Pulmonary artery endothelial cell (primary cell): ENCODE results near the gene APCDD1. TPM values are rescaled to one million over a fixed set of nuclear protein-coding genes. Genes with fewer than 3 reads are reported as not detected.
"Not testable (repeated sequence)": the region's sequence is repeated elsewhere in the genome, so short reads cannot be mapped to it uniquely, and the experiment has no call there.

Experiments used
- DNase-seq: peaks from one replicate; pipeline ENCODE4 v3.0.0-alpha.2; 2011; ENCODE audit warnings: low read depth, low spot score
- total RNA-seq: library from RNA; depleted of rRNA; stranded (reverse); fragments of >200 nt; gene quantifications from 2 replicates; pipeline ENCODE4 v1.2.3, GENCODE V29; 2014

APCDD1 gene
- total RNA-seq, 1 donor from 2014 or later, result 0.20 TPM

DNA sequence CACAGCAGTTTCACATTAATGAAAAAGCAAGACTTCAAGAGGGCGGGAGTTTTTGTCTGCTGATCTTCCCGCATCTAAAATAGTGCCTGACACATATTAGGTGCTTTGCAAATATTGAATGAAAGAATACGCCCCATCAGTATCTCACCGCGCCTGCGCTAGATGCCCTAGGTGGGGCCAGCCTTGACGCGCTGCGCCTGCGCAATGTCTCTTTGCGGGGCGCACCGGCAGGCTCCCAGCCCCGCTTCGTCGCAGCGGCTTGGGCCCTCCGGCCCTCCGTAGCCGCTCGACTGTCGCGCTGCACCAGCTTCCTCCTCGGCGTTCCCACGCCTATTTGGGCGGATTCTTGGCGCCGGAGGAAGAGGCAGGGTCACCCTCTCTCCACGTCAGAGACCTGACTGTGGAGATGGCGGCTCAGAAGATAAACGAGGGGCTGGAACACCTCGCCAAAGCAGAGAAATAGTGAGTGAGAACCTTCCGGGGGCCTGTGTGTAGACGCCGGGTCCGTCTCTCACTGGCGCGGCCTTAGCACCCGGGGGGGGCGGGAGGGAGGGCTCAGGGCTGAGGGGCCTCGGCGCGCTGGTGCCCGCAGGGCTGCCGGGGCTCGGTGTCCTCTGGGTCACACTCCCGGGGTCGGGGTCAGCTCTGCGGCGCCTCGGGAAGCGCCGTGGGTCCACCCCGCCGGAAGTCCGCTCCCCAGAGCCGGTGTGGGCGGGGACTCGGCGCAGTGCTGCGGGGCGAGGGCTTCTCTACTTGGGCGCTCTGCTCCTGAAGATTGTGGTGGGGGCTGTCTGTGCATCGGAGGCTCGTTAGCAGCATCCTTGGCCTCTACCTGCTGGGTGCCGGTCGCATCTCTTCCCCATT lies 71.5 kb downstream of the APCDD1 start, which contains the start of gene NAPG:
TSS of gene NAPG (plus strand) at position 331 of the 864 bp plus-strand sequence. CDS start at position 407, 76 bp downstream.
- peak; percentile 82 for DNase-seq

DNA sequence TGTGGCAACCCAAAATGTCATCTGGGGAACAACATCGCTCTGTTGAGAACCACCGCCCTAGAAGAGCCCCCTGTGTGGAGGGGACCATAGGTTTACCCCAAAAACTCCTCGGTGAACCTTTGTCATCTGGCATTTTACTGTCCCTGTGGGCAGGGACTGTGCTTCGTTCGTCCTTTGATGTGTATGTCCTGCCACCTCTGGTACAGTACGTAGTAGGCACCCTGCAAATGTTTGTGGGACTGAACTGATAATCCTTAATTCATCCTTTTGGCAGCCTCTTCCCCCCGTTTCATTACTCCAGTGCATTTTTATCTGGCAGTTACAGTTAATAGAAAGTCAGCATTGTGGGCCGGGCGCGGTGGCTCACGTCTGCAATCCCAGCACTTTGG lies 72.1 kb downstream of the APCDD1 start:
- no peak for DNase-seq

DNA sequence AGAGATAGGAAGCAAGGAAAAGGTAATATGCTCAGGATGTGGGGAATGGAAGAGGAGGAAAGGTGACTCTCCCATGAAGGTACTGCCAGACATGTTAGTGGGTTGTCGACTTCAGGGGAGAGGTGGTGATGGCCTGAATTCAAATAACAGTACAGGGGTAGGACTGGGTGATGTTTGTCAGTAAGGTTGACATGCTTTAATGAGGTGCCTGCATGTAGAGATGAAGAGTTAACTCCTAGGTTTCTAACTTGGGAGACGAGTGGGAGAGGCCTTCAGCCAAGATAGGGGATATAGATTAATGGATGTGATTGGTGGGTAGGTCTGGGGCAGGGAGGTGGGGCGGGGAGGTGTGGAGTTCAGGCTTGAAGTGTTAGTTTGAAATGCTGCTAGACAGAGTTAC lies 74.0 kb downstream of the APCDD1 start:
- DNase-seq, result no peak

DNA sequence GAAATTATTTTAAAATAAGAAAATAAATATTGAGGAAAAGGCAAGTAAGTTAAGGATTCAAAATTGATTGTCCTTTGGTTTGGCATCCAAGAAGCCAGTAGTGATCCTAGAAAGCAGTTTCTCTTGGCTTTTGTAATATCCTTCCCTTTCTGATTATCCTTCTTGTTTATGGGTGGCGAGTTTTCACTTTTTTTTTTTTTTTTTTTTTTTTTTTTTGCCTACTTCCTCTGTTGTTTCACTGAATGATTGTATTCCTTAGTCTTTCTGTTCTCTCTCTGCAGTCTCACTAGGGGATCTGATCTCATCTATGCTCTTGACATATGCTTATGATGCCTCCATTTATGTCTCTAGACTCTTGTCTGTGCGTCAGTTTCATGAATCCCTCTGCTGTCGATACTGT lies 75.6 kb downstream of the APCDD1 start:
- no peak for DNase-seq

DNA sequence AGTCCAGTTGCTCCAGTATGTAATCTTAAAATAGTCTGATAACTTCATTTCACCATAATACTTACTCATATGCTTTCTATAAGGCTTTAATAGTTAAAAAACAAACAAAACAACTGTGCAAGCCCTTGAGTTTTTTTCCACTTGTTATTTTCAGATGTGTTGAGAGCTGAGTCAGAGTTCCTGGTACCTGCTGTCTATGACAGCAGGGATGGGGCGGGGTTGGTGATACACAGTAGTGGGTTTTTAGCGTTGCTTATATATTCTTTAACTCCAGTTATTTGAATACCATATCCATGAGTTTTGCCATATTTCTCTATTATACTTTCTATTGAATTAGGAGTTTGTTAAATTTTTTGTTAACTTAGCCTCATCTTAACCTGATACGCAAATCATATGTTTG lies 76.4 kb downstream of the APCDD1 start:
- DNase-seq, result no peak

DNA sequence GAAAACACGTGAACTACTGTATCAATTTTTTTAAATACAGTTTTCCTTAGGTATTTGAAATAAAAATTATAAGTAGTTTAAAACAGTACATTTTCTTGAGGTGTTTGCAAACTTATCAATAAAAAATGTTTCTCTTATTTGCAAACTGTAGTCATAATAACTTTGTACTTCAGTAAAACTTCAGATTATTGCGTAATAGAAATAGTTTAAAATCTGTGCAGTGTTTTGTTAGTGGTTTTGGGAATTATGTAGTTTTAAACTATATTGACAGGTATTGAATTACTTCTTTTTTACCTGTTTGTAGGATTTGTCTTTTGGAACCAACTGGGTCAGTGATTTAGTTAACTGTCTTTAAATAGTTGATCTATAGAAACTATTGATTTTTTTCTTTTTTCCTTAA lies 78.7 kb downstream of the APCDD1 start:
- DNase-seq, result no peak

DNA sequence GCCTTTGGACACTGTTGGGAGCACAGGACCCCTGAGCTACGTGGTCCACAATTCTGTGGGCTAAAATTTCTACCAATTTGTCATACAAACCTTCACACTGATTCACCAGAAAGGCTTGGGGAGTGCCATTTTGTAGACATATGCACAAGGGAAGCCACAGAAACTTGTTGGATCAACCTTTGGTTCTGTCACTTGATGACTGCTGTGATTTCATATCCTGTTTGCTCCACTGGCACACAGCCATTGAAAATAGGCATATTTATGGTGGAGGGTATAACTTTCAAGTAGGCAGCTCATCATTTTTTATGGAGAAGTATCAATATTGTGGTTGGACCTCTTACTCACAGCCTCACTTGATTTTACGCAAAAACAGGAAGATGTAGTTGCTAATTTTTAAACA lies 81.8 kb downstream of the APCDD1 start:
- no peak for DNase-seq

DNA sequence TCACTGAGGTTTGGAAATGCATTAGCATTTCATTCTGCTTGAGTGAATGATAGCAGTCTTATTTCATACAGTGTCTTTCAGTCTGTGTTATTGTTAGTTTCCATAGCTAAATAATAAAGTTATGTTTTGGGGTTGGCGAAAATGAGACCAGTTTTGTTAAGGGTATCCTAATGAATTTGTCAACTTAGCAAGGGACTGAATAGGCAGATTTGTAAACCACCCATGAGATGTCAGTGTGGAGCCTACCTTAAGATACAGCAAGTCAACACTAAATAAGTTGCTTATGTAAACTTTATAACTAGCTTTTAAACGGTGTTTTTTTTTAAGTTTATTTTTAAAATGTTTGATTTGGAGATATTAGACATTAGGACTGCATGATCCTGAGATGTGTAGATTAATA lies 83.3 kb downstream of the APCDD1 start:
- DNase-seq, result no peak

DNA sequence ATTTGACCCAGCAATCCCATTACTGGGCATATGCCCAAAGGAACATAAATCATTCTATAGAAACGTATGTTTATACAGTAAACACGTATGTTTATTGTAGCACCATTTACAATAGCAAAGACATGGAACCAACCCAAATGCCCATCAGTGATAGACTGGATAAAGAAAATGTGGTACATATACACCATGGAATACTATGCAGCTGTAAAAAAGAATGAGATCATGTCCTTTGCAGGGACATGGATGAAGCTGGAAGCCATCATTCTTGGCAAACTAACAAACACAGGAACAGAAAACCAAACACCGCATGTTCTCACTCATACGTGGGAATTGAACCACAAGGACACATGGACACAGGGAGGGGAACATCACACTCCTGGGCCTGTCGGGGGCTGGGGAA lies 84.7 kb downstream of the APCDD1 start:
- DNase-seq, result not testable (repeated sequence)

Other genes with a start within 250 kb of the APCDD1 start
- 37.4 and 42.9 TPM in 2 replicates for gene NAPG, start 71.4 kb downstream of the APCDD1 start, total RNA-seq